AG04450 (cell line): Measurements from ENCODE around the gene DEFB132. TPM values are rescaled to one million over a fixed set of nuclear protein-coding genes. Genes with fewer than 3 reads are reported as not detected.

Experiments used
- CTCF ChIA-PET: fragments of 300-600, 350-600 bp; formaldehyde crosslinking; extraction: SDS; loops from one replicate; lab custom pipeline; 2022; ENCODE audit warnings: antibody characterized with exemption, inconsistent platforms; lab: Charles Lee
- POLR2A ChIA-PET: fragments of 350-600 bp; formaldehyde crosslinking; extraction: SDS; loops from one replicate; lab custom pipeline; 2021; ENCODE audit warnings: antibody characterized with exemption, inconsistent platforms; lab: Yijun Ruan, JAX
- DNase-seq: peaks from one replicate; pipeline ENCODE4 v3.0.0-alpha.2; 2011; ENCODE audit warnings: low read depth, low spot score
- H3K27ac ChIP-seq: one replicate; pipeline ENCODE4 v1.5.1; 2012; ENCODE audit warnings: low read depth, low read length, control low read depth
- H3K27me3 ChIP-seq: one replicate; pipeline ENCODE4 v1.6.0; 2012; ENCODE audit warnings: low read length; ENCODE audit not compliant: control insufficient read depth, insufficient read depth
- H3K4me3 ChIP-seq: 2 replicates; pipeline ENCODE4 v1.5.1; 2011; ENCODE audit warnings: mild to moderate bottlenecking, low read depth, low read length, control low read depth
- H3K9me3 ChIP-seq: 2 replicates; pipeline ENCODE4 v1.5.1; 2012; ENCODE audit warnings: low read length; ENCODE audit not compliant: control insufficient read depth, insufficient read depth
- polyA plus RNA-seq: library from polyadenylated mRNA; depleted of rRNA; stranded (reverse); fragments of >200 nt; gene quantifications from 2 replicates; pipeline ENCODE4 v1.2.3, GENCODE V29; 2011
- TF ChIP-seq, protein P1 (sequence below): IDR thresholded peaks from 2 replicates; pipeline ENCODE4 v1.5.1; 2011; ENCODE audit warnings: low read depth, low read length, control low read depth, inconsistent platforms

DEFB132 gene
- polyA plus RNA-seq, 1 experiment = not detected

DNA sequence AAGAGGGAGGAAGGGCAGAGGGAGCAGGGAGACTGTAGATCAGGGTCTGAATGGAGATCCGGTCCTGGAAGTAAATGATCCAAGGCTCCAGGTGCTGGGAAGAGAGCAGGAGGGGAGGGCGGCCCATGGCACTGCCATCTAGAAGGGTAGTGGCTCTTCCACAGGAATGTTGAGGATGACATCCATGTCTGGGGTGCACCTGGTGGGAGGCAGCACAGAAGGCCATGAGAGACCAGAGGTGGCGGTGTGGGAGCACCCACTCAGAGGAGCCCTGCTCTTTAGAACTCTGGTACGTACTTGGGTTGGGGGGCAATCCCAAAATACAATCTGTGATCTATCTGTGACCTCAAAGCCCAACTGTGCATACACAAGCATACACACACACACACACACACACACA, 13.5 kb downstream of the DEFB132 start:
- POLR2A ChIA-PET = no interaction called here
- Histone ChIP-seq H3K9me3 (no peaks in the 10 kb centered on the region), H3K4me3 (no peak overlapping the region), H3K27ac (no peak overlapping the region), H3K27me3 (no peaks in the 10 kb centered on the region)
- no peak for DNase-seq
- CTCF ChIA-PET = no interaction called here
- TF ChIP-seq, protein P1, sequence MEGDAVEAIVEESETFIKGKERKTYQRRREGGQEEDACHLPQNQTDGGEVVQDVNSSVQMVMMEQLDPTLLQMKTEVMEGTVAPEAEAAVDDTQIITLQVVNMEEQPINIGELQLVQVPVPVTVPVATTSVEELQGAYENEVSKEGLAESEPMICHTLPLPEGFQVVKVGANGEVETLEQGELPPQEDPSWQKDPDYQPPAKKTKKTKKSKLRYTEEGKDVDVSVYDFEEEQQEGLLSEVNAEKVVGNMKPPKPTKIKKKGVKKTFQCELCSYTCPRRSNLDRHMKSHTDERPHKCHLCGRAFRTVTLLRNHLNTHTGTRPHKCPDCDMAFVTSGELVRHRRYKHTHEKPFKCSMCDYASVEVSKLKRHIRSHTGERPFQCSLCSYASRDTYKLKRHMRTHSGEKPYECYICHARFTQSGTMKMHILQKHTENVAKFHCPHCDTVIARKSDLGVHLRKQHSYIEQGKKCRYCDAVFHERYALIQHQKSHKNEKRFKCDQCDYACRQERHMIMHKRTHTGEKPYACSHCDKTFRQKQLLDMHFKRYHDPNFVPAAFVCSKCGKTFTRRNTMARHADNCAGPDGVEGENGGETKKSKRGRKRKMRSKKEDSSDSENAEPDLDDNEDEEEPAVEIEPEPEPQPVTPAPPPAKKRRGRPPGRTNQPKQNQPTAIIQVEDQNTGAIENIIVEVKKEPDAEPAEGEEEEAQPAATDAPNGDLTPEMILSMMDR = no peak

DNA sequence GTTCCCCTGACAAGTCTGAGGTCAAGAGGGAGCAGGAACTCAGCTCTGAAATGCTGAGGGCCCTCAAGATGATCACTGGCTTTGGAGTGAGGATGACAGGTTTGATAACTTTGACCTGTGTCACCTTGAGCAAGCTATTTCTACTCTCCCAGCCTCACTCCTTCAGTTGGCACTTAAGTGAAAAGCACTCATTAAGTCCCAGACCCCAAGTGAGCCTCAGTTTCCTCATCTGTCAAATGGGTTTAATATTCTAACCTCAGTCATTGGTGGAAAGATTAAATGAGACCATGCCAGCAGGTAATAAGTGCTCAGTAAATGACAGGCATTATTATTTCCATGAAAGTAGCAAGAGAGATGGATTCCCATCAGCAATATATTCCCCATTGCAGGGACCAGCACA, 14.0 kb downstream of the DEFB132 start:
- Histone ChIP-seq H3K27ac (no peak overlapping the region), H3K9me3 (no peaks in the 10 kb centered on the region), H3K4me3 (no peak overlapping the region), H3K27me3 (no peaks in the 10 kb centered on the region)
- DNase-seq = no peak
- ChIA-PET CTCF (no interaction called here), POLR2A (no interaction called here)
- TF ChIP-seq, protein P1 = no peak

DNA sequence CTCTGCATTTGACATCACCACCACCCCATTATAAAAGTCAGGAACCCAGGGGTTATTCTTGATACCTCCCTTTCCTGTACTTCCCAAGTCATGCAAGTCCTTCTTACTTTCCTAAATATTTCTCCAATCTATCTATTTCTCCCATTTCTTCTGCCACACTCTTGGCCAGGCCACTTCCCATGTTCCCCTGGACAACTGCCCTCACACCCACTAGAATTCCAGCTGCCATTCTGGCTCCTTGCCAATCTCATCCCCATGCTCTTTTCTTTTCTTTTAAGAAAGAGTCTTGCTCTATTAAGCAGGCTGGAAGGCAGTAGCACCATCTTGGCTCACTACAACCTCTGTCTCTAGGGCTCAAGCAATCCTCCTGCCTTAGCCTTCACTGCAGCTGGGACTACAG, 15.2 kb downstream of the DEFB132 start:
- no peak overlapping the region for H3K4me3 ChIP-seq
- TF ChIP-seq, protein P1 = no peak
- no peak overlapping the region for H3K27ac ChIP-seq
- CTCF ChIA-PET = no interaction called here
- H3K27me3 ChIP-seq = no peaks in the 10 kb centered on the region
- POLR2A ChIA-PET = no interaction called here
- H3K9me3 ChIP-seq = no peaks in the 10 kb centered on the region
- DNase-seq = no peak

GRCh38 chr20:273884-274283, 16.4 kb downstream of the DEFB132 start:
- TF ChIP-seq, protein P1 = no peak
- Histone ChIP-seq H3K4me3 (no peak overlapping the region), H3K27ac (no peak overlapping the region), H3K9me3 (no peaks in the 10 kb centered on the region), H3K27me3 (no peaks in the 10 kb centered on the region)
- CTCF ChIA-PET = interaction anchor here (0.7 kb wide), 1 partner anchor 858 kb away, joined by 4 read pairs; no protein-coding TSS in a partner anchor
- POLR2A ChIA-PET = no interaction called here
- DNase-seq = no peak

- TF ChIP-seq, protein P1 = no peak
Measured at GRCh38 chr20:275791-276190, 18.3 kb downstream of the DEFB132 start.

More at GRCh38 chr20:275791-276190, 18.3 kb downstream of the DEFB132 start:
- no peak for DNase-seq
- ChIA-PET POLR2A (no interaction called here), CTCF (interaction anchor here (0.8 kb wide), 1 partner anchor 9 kb away, joined by 3 read pairs; no protein-coding TSS in a partner anchor)
- Histone ChIP-seq H3K4me3 (no peak overlapping the region), H3K27me3 (no peaks in the 10 kb centered on the region), H3K27ac (no peak overlapping the region), H3K9me3 (no peaks in the 10 kb centered on the region; the same call in 1 of the 2 replicates)
